Measurements from ENCODE around the gene SWAP70. TPM values are rescaled to one million over a fixed set of nuclear protein-coding genes. Genes with fewer than 3 reads are reported as not detected.

The SWAP70 gene
- total and polyA plus RNA-seq, 10 of the 15 experiments (the other 5 are each of a cell fraction or from before 2014, with no cell fraction given), result 20.6 to 62.4 (median 41.7) TPM

GRCh38 chr11:9789910-9790309, 126.0 kb downstream of the SWAP70 start:
- H3K4me2 ChIP-seq (ENCODE audit: control insufficient read depth, insufficient read depth), result no peak overlapping the region
- WGBS (ENCODE audit: insufficient coverage, insufficient replicate concordance, low lambda C conversion rate, missing lambda C conversion rate), result 67% methylated on average over 3 of the region's 3 CpGs

More at GRCh38 chr11:9789910-9790309, 126.0 kb downstream of the SWAP70 start:
- ChIA-PET POLR2A (no interaction called here), CTCF (interaction anchor here (1.6 kb wide), 1 partner anchor 12 kb away, joined by 5 read pairs; no protein-coding TSS in a partner anchor), RAD21 (ENCODE audit: unreplicated experiment) (no interaction called here), SMC1A (ENCODE audit: uncharacterized antibody, unreplicated experiment) (interaction anchor here (1.0 kb wide), 1 partner anchor 11 kb away, joined by 3 read pairs; no protein-coding TSS in a partner anchor)
- Histone ChIP-seq H4K20me1 (ENCODE audit: control insufficient read depth, insufficient read depth) (no peaks in the 10 kb centered on the region), H2AFZ (ENCODE audit: control insufficient read depth, low read depth, low read length) (no peak overlapping the region), H3K27ac (ENCODE audit: control insufficient read depth, insufficient read depth) (no peak overlapping the region), H3K79me2 (ENCODE audit: control insufficient read depth, insufficient read depth, low read length) (no peaks in the 10 kb centered on the region), H3K9ac (ENCODE audit: control insufficient read depth, insufficient read depth, low read length) (no peak overlapping the region), H3K36me3 (ENCODE audit: control insufficient read depth in 2 of 2, insufficient read depth in 2 of 2, low read length in 1 of 2) (no peaks in the 10 kb centered on the region), H3K4me3 (no peak overlapping the region), H3K27me3 (replicated peaks in 1 of 2; ENCODE audit: control insufficient read depth in 2 of 2, insufficient read depth in 2 of 2, low read length in 1 of 2) (no peaks in the 10 kb centered on the region), H3K9me3 (replicated peaks; ENCODE audit: control insufficient read depth, insufficient read depth, low read length) (no peaks in the 10 kb centered on the region; the same call in 2 of the 3 replicates), H3K4me1 (ENCODE audit: control insufficient read depth, insufficient read depth, low read length) (no peaks in the 10 kb centered on the region)
- intact Hi-C loops (cut with micrococcal nuclease; ENCODE audit: unreplicated experiment), result no loop called here
- ATAC-seq (no peak), FAIRE-seq (no peak), DNase-seq (ENCODE audit: low read depth, low spot score) (no peak)
- no TSS peak for BruUV-seq (replicated peaks)
- in situ Hi-C loops (cut with MboI), result no loop called here
- TF ChIP-seq NR2C1 (IDR thresholded peaks at IDR 0.05) (no peak), CHD1 (IDR thresholded peaks at IDR 0.05; ENCODE audit: low read depth, low read length) (no peak), ZNF217 (IDR thresholded peaks at IDR 0.05) (no peak), NR2C2 (IDR thresholded peaks at IDR 0.05; ENCODE audit: borderline replicate concordance, control insufficient read depth, insufficient read length, low read depth) (no peak), SP1 (IDR thresholded peaks at IDR 0.05; ENCODE audit: low read depth, low read length) (no peak), ZNF384 (IDR thresholded peaks at IDR 0.05; ENCODE audit: borderline replicate concordance, low read depth, low read length) (no peak), TCF12 (IDR thresholded peaks at IDR 0.05; ENCODE audit: low read depth, low read length) (no peak), USF1 (IDR thresholded peaks at IDR 0.05; ENCODE audit: borderline replicate concordance, extremely low read length, insufficient read depth, low read depth, low read length) (no peak), IRF5 (IDR thresholded peaks at IDR 0.05; ENCODE audit: borderline replicate concordance) (no peak), CBFB (IDR thresholded peaks at IDR 0.05; ENCODE audit: low read depth) (no peak), JUND (IDR thresholded peaks at IDR 0.05; ENCODE audit: low read depth, low read length) (no peak), IKZF1 (conservative IDR thresholded peaks at IDR 0.05) (no peak), ATF2 (IDR thresholded peaks at IDR 0.05; ENCODE audit: low read length) (no peak), CBX3 (IDR thresholded peaks at IDR 0.05; ENCODE audit: borderline replicate concordance, low read depth) (no peak), ZBTB33 (IDR thresholded peaks at IDR 0.05) (no peak), POLR2AphosphoS5 (IDR thresholded peaks at IDR 0.05; ENCODE audit: low read length) (no peak), BHLHE40 (IDR thresholded peaks at IDR 0.05; ENCODE audit: borderline replicate concordance in 1 of 2, low read depth in 2 of 2, low read length in 1 of 2) (no peak)

Data from GM12878 (cell line).